GM21737 (cell line): ENCODE results near the gene ECHDC3.
"Not testable (repeated sequence)": the region's sequence is repeated elsewhere in the genome, so short reads cannot be mapped to it uniquely, and the experiment has no call there.

Source experiments
- ATAC-seq: cut with Tn5 transposase; IDR thresholded peaks from one replicate; pipeline ENCODE4 v1.9.1; 2021; ENCODE audit warnings: mild to moderate bottlenecking, moderate library complexity; ENCODE audit not compliant: unreplicated experiment

The ECHDC3 gene

GRCh38 chr10:11715815-11716494 is 26.2 kb upstream of the ECHDC3 start:
- ATAC-seq = no peak

GRCh38 chr10:11716686-11717085 is 25.5 kb upstream of the ECHDC3 start:
- ATAC-seq = no peak

- ATAC-seq = no peak
These were observed 22.5 kb upstream of the ECHDC3 start for GRCh38 chr10:11719496-11720259.

- ATAC-seq = no peak
These were observed 21.9 kb upstream of the ECHDC3 start for GRCh38 chr10:11720260-11720741.

- no peak for ATAC-seq
These were observed 20.4 kb upstream of the ECHDC3 start for GRCh38 chr10:11721806-11722205.

- ATAC-seq = no peak
These were observed 18.8 kb upstream of the ECHDC3 start for GRCh38 chr10:11723359-11723758.

- ATAC-seq = peak; percentile 62
These were observed 17.0 kb upstream of the ECHDC3 start for GRCh38 chr10:11724938-11725776.

GRCh38 chr10:11725912-11726311 is 16.3 kb upstream of the ECHDC3 start:
- ATAC-seq = no peak

GRCh38 chr10:11727563-11727962 is 14.6 kb upstream of the ECHDC3 start:
- no peak for ATAC-seq

GRCh38 chr10:11728353-11728752 is 13.8 kb upstream of the ECHDC3 start:
- no peak for ATAC-seq

GRCh38 chr10:11729790-11730315 is 12.3 kb upstream of the ECHDC3 start:
- ATAC-seq = no peak

GRCh38 chr10:11730779-11731178 is 11.4 kb upstream of the ECHDC3 start:
- ATAC-seq = no peak

GRCh38 chr10:11736767-11737166 is 5.4 kb upstream of the ECHDC3 start:
- ATAC-seq = not testable (repeated sequence)

- not testable (repeated sequence) for ATAC-seq
These were observed 4.7 kb upstream of the ECHDC3 start for GRCh38 chr10:11737258-11738032.

GRCh38 chr10:11740907-11741306 is 1.3 kb upstream of the ECHDC3 start:
- ATAC-seq = no peak

- ATAC-seq = no peak
These were observed 574 bp upstream of the ECHDC3 start for GRCh38 chr10:11741608-11742007.

GRCh38 chr10:11742779-11743298 is 657 bp downstream of the ECHDC3 start:
- ATAC-seq = no peak

GRCh38 chr10:11743461-11744338 is 1.5 kb downstream of the ECHDC3 start:
- no peak for ATAC-seq

- ATAC-seq = no peak
These were observed 2.9 kb downstream of the ECHDC3 start for GRCh38 chr10:11745045-11745444.
